Endothelial cell of umbilical vein (primary cell): ENCODE measurements around the gene SLC19A1. TPM values are rescaled to one million over a fixed set of nuclear protein-coding genes. Genes with fewer than 3 reads are reported as not detected.

ENCODE experiments used
- BruUV-seq: library from RNA; stranded (reverse); fragments of 400-500 nt; replicated peaks from 2 replicates; lab custom pipeline; 2021; lab: Mats Ljungman, UMichigan
- CTCF ChIA-PET: fragments of 300-600, 350-600 bp; sonication (Branson Sonifier 250); formaldehyde crosslinking; loops from one replicate; lab custom pipeline; 2021; ENCODE audit warnings: antibody characterized with exemption, inconsistent platforms; lab: Charles Lee
- POLR2A ChIA-PET: fragments of 300-600, 350-600 bp; sonication (Branson Sonifier 250); formaldehyde crosslinking; loops from one replicate; lab custom pipeline; 2021; ENCODE audit warnings: antibody characterized with exemption, inconsistent platforms; lab: Charles Lee
- DNase-seq: peaks from one replicate; pipeline ENCODE4 v3.0.0-alpha.2; 2011; ENCODE audit warnings: low read depth, low spot score
- FAIRE-seq: peaks from 2 replicates; lab custom pipeline; 2011; peaks lifted over from hg19 to GRCh38; lab: Jason Lieb, UNC
- H2AFZ ChIP-seq: 2 replicates; pipeline ENCODE4 v1.6.0; 2012; ENCODE audit warnings: low read depth, low read length, control low read depth, inconsistent platforms
- H3K27ac ChIP-seq: 2 replicates; pipeline ENCODE4 v1.5.1; 2011; ENCODE audit warnings: low read depth, mild to moderate bottlenecking, control low read depth, low read length, moderate library complexity; ENCODE audit not compliant: insufficient read depth
- H3K27me3 ChIP-seq, 2 experiments: 2 replicates each; pipeline versions ENCODE4 v1.6.0 to v1.6.1; 2011; ENCODE audit warnings: low read length in 2 of 2, mixed read lengths in 1 of 2; ENCODE audit not compliant: control insufficient read depth in 2 of 2, insufficient read depth in 2 of 2
- H3K36me3 ChIP-seq, 2 experiments: 2 replicates in 1 of 2; 3 replicates in 1 of 2; pipeline ENCODE4 v1.5.1; 2011; ENCODE audit warnings: low read length in 2 of 2, mild to moderate bottlenecking in 1 of 2, moderate library complexity in 1 of 2; ENCODE audit not compliant: control insufficient read depth in 2 of 2, insufficient read depth in 2 of 2; ENCODE audit errors: extremely low read depth in 1 of 2
- H3K4me1 ChIP-seq: 3 replicates; pipeline ENCODE4 v1.5.1; 2011; ENCODE audit warnings: mild to moderate bottlenecking, low read length; ENCODE audit not compliant: control insufficient read depth, insufficient read depth; ENCODE audit errors: extremely low read depth
- H3K4me2 ChIP-seq: 2 replicates; pipeline ENCODE4 v1.6.1; 2011; ENCODE audit warnings: low read length, control low read depth, mixed read lengths; ENCODE audit not compliant: insufficient read depth
- H3K4me3 ChIP-seq, 3 experiments: fragments of 200-600 bp in 1 of 3; sonication (generic), shearing (Covaris generic) in 1 of 3; replicated peaks in 1 of 3; 2 replicates each; pipeline ENCODE4 v1.5.1; 2011 to 2016; ENCODE audit warnings: control low read depth in 3 of 3, low read length in 3 of 3, mild to moderate bottlenecking in 2 of 3, inconsistent platforms in 1 of 3, low read depth in 1 of 3, moderate library complexity in 1 of 3; ENCODE audit not compliant: insufficient read depth in 1 of 3
- H3K79me2 ChIP-seq: 2 replicates; pipeline ENCODE4 v1.6.0; 2012; ENCODE audit warnings: low read length, inconsistent platforms; ENCODE audit not compliant: control insufficient read depth, insufficient read depth
- H3K9ac ChIP-seq: replicated peaks from 2 replicates; pipeline ENCODE3; 2011; ENCODE audit warnings: low read length, control low read depth; ENCODE audit not compliant: insufficient read depth; ENCODE audit errors: extremely low read depth
- H3K9me1 ChIP-seq: replicated peaks from 3 replicates; pipeline ENCODE4 v1.6.0; 2011; ENCODE audit warnings: mild to moderate bottlenecking, low read length; ENCODE audit not compliant: control insufficient read depth, insufficient read depth; ENCODE audit errors: extremely low read depth
- H3K9me3 ChIP-seq: replicated peaks from 2 replicates; pipeline ENCODE4 v1.5.1; 2012; ENCODE audit warnings: low read length, inconsistent platforms; ENCODE audit not compliant: control insufficient read depth, insufficient read depth
- H4K20me1 ChIP-seq: replicated peaks from 2 replicates; pipeline ENCODE3; 2011; ENCODE audit warnings: mild to moderate bottlenecking, low read length; ENCODE audit not compliant: control insufficient read depth, insufficient read depth; ENCODE audit errors: extremely low read depth
- EZH2 ChIP-seq: IDR thresholded peaks from 2 replicates; pipeline ENCODE4 v1.6.1; 2012; ENCODE audit warnings: borderline replicate concordance, low read depth, mild to moderate bottlenecking, moderate library complexity, low read length, inconsistent platforms; ENCODE audit not compliant: severe bottlenecking
- FOS ChIP-seq: IDR thresholded peaks from 2 replicates; pipeline ENCODE4 v1.6.1; 2011; ENCODE audit warnings: mild to moderate bottlenecking, low read length, moderate library complexity, borderline replicate concordance; ENCODE audit not compliant: insufficient read depth
- GATA2 ChIP-seq: IDR thresholded peaks from 2 replicates; pipeline ENCODE4 v1.7.0; 2011; ENCODE audit warnings: low read depth, mild to moderate bottlenecking, moderate library complexity, mixed read lengths, low read length; ENCODE audit not compliant: insufficient read length, insufficient read depth
- JUN ChIP-seq: IDR thresholded peaks from 2 replicates; pipeline ENCODE4 v1.6.1; 2011; ENCODE audit warnings: borderline replicate concordance, low read depth; ENCODE audit not compliant: insufficient read length, insufficient read depth
- MYC ChIP-seq: IDR thresholded peaks from one replicate; pipeline ENCODE4 v1.6.1; 2011; ENCODE audit warnings: mild to moderate bottlenecking, low read depth, low read length
- POLR2A ChIP-seq: IDR thresholded peaks from 2 replicates; pipeline ENCODE4 v1.6.1; 2012; ENCODE audit warnings: low read depth, mild to moderate bottlenecking, control low read depth, low read length
- POLR2AphosphoS5 ChIP-seq: IDR thresholded peaks from 2 replicates; pipeline ENCODE4 v1.6.1; 2012; ENCODE audit warnings: low read depth, mild to moderate bottlenecking, control low read depth, low read length, moderate library complexity; ENCODE audit not compliant: insufficient read depth
- dilution Hi-C: fragments of 300-500 bp; cut with MboI; formaldehyde crosslinking; loops from one replicate; pipeline ENCODE4 v1.15.0; 2019; ENCODE audit warnings: low sequenced_read_pairs; ENCODE audit not compliant: extremely low pct_ligation_motif_present
- intact Hi-C: fragments of 100-400 bp; cut with micrococcal nuclease; formaldehyde crosslinking; loops from one replicate; pipeline ENCODE4 v1.10.0; 2022
- polyA plus RNA-seq, 4 experiments: library from polyadenylated mRNA; depleted of rRNA in 3 of 4; stranded (reverse) in 3 of 4; unstranded in 1 of 4; fragments of >200 nt; gene quantifications; 2 replicates each; pipeline versions ENCODE4 v1.2.1 to v1.2.3, GENCODE V29; 2011 to 2012; ENCODE audit warnings: missing spikeins in 1 of 4
- total RNA-seq: library from RNA; stranded (reverse); gene quantifications from 2 replicates; pipeline ENCODE4 v1.2.3, GENCODE V29; 2021
- TF ChIP-seq, protein P1 (sequence below): IDR thresholded peaks from 2 replicates; pipeline ENCODE4 v1.6.1; 2011; ENCODE audit not compliant: insufficient read depth, insufficient read length
- TF ChIP-seq, protein P2 (sequence below), 2 donors: IDR thresholded peaks; 1 replicate in 1 of 2; 2 replicates in 1 of 2; pipeline ENCODE4 v1.5.1; 2011; ENCODE audit warnings: low read length in 2 of 2, mild to moderate bottlenecking in 2 of 2, moderate library complexity in 2 of 2, control low read depth in 1 of 2, inconsistent platforms in 1 of 2, low read depth in 1 of 2; ENCODE audit not compliant: insufficient read depth in 1 of 2; ENCODE audit errors: extremely low read depth in 1 of 2

The SLC19A1 gene
- total and polyA plus RNA-seq, 2 donors (not counting 3 experiments of a cell fraction or from before 2014, with no cell fraction given) = 36.3 to 54.6 TPM

- CTCF ChIA-PET = no interaction called here
- BruUV-seq = no TSS peak
- Histone ChIP-seq H4K20me1 (no peaks in the 10 kb centered on the region), H3K27me3 (no peaks in the 10 kb centered on the region), H3K27ac (peak overlapping the region; percentile 84), H3K9me3 (no peaks in the 10 kb centered on the region), H3K9ac (no peak overlapping the region), H2AFZ (no peak overlapping the region), H3K36me3 (peaks cover 7 to 13% of the 10 kb centered on the region in 2 experiments), H3K4me3 (no peak overlapping the region), H3K4me1 (peaks cover 21% of the 10 kb centered on the region), H3K9me1 (no peaks in the 10 kb centered on the region), H3K4me2 (no peak overlapping the region), H3K79me2 (peaks cover 17% of the 10 kb centered on the region)
- intact Hi-C loops = no loop called here
- POLR2A ChIA-PET = no interaction called here
- TF ChIP-seq MYC (no peak), GATA2 (no peak), JUN (no peak), POLR2A (no peak), EZH2 (no peak), FOS (no peak), POLR2AphosphoS5 (no peak)
- TF ChIP-seq, protein P1, sequence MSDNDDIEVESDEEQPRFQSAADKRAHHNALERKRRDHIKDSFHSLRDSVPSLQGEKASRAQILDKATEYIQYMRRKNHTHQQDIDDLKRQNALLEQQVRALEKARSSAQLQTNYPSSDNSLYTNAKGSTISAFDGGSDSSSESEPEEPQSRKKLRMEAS = no peak
- TF ChIP-seq, protein P2, sequence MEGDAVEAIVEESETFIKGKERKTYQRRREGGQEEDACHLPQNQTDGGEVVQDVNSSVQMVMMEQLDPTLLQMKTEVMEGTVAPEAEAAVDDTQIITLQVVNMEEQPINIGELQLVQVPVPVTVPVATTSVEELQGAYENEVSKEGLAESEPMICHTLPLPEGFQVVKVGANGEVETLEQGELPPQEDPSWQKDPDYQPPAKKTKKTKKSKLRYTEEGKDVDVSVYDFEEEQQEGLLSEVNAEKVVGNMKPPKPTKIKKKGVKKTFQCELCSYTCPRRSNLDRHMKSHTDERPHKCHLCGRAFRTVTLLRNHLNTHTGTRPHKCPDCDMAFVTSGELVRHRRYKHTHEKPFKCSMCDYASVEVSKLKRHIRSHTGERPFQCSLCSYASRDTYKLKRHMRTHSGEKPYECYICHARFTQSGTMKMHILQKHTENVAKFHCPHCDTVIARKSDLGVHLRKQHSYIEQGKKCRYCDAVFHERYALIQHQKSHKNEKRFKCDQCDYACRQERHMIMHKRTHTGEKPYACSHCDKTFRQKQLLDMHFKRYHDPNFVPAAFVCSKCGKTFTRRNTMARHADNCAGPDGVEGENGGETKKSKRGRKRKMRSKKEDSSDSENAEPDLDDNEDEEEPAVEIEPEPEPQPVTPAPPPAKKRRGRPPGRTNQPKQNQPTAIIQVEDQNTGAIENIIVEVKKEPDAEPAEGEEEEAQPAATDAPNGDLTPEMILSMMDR (IDR thresholded peaks at IDR 0.05; ENCODE audit: extremely low read depth in 1 of 2, insufficient read depth in 1 of 2, low read depth in 1 of 2, low read length in 2 of 2) = no peak
- DNase-seq = no peak
- FAIRE-seq = no peak
- dilution Hi-C loops = no loop called here
These were observed 25.5 kb downstream of the SLC19A1 start for GRCh38 chr21:45516671-45517151.
